Brain microvascular endothelial cell (primary cell): ENCODE data around the gene TIFAB.

Experiments
- DNase-seq: peaks from one replicate; pipeline ENCODE4 v3.0.0-alpha.2; 2020
- H3K27ac ChIP-seq: fragments of 250-450 bp; sonication (Bioruptor Pico); 2 replicates; pipeline ENCODE4 v1.5.1; 2020; ENCODE audit warnings: mild to moderate bottlenecking, moderate library complexity
- H3K27me3 ChIP-seq: fragments of 250-450 bp; sonication (Bioruptor Pico); replicated peaks from 2 replicates; pipeline ENCODE4 v1.5.1; 2020; ENCODE audit warnings: mild to moderate bottlenecking
- H3K36me3 ChIP-seq: fragments of 250-450 bp; sonication (Bioruptor Pico); replicated peaks from 2 replicates; pipeline ENCODE4 v1.5.1; 2020; ENCODE audit warnings: mild to moderate bottlenecking
- H3K4me3 ChIP-seq: 2 replicates; pipeline ENCODE4 v1.5.1; 2011; ENCODE audit warnings: low read depth, mild to moderate bottlenecking, control low read depth, low read length, moderate library complexity
- CTCF ChIP-seq: IDR thresholded peaks from 2 replicates; pipeline ENCODE4 v1.5.1; 2011; ENCODE audit warnings: low read depth, mild to moderate bottlenecking, moderate library complexity, low read length, control low read depth, inconsistent platforms; ENCODE audit errors: missing control alignments
- in situ Hi-C: cut with HindIII; loops from 2 replicates; pipeline ENCODE4 v1.10.0; 2017; ENCODE audit warnings: low sequenced_read_pairs, low pct_ligation_motif_present

The TIFAB gene

GRCh38 chr5:135484674-135485086 is 32.5 kb upstream of the TIFAB start:
- H3K4me3 ChIP-seq, result no peak overlapping the region
- in situ Hi-C loops, result no loop called here
- H3K27ac ChIP-seq, result no peak overlapping the region
- no peaks in the 10 kb centered on the region for H3K36me3 ChIP-seq
- no peak for DNase-seq
- no peak for TF ChIP-seq CTCF
- H3K27me3 ChIP-seq, result peaks cover 55% of the 10 kb centered on the region

GRCh38 chr5:135483254-135483653 is 31.1 kb upstream of the TIFAB start:
- Histone ChIP-seq H3K4me3 (no peak overlapping the region), H3K36me3 (no peaks in the 10 kb centered on the region), H3K27ac (no peak overlapping the region), H3K27me3 (peaks cover 44% of the 10 kb centered on the region)
- no peak for TF ChIP-seq CTCF
- in situ Hi-C loops, result no loop called here
- DNase-seq, result no peak

GRCh38 chr5:135482381-135482933 is 30.3 kb upstream of the TIFAB start:
- H3K27me3 ChIP-seq, result peaks cover 42% of the 10 kb centered on the region

GRCh38 chr5:135481909-135482311 is 29.8 kb upstream of the TIFAB start:
- Histone ChIP-seq H3K36me3 (no peaks in the 10 kb centered on the region), H3K27me3 (peaks cover 37% of the 10 kb centered on the region), H3K27ac (no peak overlapping the region), H3K4me3 (no peak overlapping the region)
- TF ChIP-seq CTCF, result no peak
- in situ Hi-C loops, result no loop called here
- DNase-seq, result no peak

More at GRCh38 chr5:135482381-135482933, 30.3 kb upstream of the TIFAB start:
- H3K27ac ChIP-seq, result no peak overlapping the region
- no peak overlapping the region for H3K4me3 ChIP-seq
- in situ Hi-C loops, result no loop called here
- H3K36me3 ChIP-seq, result no peaks in the 10 kb centered on the region
- no peak for DNase-seq
- no peak for TF ChIP-seq CTCF

- H3K36me3 ChIP-seq, result no peaks in the 10 kb centered on the region
- in situ Hi-C loops, result no loop called here
- DNase-seq, result no peak
- H3K27ac ChIP-seq, result no peak overlapping the region
- TF ChIP-seq CTCF, result no peak
- no peak overlapping the region for H3K4me3 ChIP-seq
- H3K27me3 ChIP-seq, result peaks cover 38% of the 10 kb centered on the region
These were observed 29.2 kb upstream of the TIFAB start for GRCh38 chr5:135481387-135481786.

GRCh38 chr5:135480511-135480910 is 28.4 kb upstream of the TIFAB start:
- Histone ChIP-seq H3K36me3 (no peaks in the 10 kb centered on the region), H3K27me3 (peaks cover 35% of the 10 kb centered on the region), H3K4me3 (no peak overlapping the region), H3K27ac (no peak overlapping the region)
- DNase-seq, result no peak
- in situ Hi-C loops, result no loop called here
- TF ChIP-seq CTCF, result no peak
